NCI-H2196 treated with DMSO at 0.1 percent for 48 hours (cell line): ENCODE data around the gene PLCD1.
"Not testable (repeated sequence)": the region's sequence is repeated elsewhere in the genome, so short reads cannot be mapped to it uniquely, and the experiment has no call there.

Experiments used
- DNase-seq: peaks from one replicate; lab custom pipeline; 2025; ENCODE audit not compliant: unreplicated experiment; lab: John Stamatoyannopoulos, UW

PLCD1 gene

DNA sequence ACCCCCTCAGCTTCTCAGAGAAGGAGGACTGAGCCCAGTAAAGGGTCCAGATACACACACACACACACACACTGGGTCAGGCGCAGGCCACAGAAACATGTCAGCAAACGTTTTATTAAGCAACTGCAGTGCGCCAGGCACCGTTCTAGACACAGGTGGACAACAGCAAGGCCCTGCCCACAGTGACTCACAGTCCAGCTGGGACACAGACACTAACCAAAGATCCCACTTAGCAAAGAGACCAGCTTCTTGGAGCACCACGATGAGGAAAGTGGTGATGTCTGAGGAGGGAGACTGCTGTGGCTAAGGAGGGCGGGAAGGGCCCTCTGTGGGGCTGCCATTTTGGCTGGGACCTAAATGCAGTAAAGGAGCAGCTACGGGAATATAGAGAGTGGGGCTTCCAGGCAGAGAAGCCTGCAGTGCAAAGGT, 41.7 kb downstream of the PLCD1 start:
- no peak for DNase-seq

DNA sequence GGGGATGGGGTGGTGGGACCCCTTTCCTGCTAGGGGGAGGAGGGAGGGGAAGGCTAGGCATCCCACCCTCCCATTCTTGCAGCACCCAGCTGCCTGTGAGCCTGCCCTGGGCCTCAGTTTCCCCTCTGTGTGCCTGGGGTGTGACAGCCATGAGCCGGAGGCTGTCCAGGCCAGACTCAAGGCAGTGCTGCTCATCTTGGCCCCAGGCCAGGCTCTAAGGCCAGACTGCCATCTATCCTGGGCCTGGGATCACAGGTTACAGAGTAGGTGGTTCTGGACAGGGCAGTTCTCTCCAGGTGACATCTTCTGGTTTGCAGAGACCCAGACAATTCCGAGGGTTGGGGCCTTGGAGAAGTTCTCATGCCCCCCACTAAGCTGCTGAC, 42.1 kb downstream of the PLCD1 start:
- no peak for DNase-seq

DNA sequence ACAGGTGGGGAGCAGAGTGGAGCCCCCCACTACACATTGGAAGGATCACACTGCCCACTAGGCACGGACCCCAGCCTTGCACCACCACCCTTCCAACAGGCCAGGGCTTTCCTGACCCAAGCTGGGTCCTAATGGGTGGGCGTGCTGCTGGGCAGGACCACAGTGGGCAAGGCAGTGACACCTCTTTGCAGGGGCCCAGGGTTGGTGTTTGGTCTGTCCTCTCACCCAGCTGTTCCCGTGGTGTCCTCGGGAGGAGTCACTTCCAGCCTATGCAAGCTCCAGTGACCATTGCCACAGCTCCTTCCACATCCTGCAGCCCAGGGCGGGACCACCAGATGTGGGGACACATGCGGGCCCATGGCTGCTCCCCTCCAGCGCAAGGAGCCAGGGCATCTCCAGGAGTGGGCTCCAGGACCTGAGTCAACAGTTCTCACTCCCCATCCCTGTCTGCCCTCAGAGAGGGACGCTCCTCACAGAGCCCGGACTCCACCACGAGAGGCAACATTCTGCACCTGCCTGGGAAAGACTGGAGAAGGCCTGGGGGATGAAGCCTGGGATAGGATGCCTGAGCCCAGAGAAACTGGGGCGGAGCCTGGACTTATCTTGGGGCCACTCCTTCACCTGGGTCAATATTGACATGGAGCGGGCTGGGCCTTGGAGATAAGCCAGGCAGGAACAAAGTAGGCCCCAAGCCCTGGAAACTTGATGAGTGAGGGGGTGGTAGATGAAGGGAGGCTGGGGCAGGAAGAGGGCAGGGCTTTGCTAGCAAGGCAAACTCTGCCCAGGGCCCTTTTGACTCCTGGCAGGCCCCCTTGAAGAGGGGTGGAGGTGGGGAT, 42.7 kb downstream of the PLCD1 start:
- no peak for DNase-seq

DNA sequence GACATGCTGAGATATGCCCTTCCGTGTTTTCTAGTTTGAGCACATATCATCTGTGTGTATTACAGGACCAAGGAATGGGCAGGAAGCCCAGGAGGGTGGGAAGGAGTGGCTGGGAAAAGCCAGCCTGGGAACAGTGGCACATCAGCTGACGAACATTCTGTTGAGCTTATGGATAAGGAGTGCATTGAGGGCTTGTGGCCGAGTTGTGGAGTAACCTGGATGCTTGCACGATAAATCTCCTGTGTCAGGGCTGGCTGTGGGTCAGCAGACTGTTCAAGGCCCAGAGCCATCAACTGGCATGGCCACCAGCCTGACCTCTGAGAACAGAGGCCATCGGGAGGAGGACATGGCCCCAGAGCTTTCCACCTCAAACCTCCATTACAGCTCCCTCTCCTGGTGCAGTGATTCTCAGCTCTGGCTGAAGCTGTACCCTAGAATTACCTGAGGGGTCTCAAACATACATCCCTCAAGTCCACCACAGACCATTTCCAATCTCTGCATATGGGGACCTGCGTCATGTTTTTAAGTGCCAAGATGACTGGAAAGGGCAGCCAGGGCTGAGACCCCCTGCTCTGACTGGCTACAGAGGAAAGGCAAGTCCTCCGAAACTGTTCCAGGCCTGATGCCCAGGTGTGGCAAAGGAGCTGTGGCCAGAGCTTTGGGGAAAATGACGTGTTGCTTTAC, 43.7 kb downstream of the PLCD1 start:
- DNase-seq = no peak

DNA sequence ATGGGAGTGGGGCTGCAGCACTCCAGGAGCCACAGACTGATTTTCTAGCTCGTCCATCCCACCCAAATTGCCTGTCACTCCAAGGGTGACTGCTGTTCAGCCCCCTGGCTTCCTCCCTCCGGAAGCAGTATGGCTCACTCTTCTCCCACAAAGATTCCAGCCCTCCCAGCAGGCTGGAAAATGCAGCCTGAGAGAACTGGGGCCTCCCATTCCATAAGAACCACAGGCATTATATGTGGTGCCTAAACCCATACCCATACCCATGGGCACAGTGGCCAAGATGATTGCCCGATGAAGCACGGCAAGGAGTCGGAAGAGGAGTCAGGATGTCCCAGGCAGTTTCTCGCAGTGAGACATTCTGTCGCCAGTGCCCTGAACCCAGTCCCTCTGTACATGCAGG, 44.8 kb downstream of the PLCD1 start:
- DNase-seq = no peak

DNA sequence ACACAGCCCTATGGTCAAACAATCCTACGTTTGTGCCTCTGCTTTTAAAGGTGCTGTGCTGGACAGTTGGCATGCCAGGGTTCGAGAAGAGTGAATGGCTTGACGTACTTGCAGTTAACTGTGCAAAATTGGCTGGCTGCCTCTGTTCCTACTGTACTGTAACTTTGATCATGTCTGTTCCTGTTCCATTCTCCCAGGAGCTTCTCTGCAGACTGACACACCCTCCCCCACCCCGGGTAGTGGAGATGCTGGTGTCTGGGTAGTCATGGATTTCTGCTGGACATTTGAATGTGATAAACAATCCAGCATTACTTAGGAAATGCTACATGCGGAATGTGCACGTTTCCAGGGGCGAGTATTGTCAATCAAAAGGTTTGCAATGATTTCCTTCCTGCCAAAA, 45.4 kb downstream of the PLCD1 start:
- no peak for DNase-seq

DNA sequence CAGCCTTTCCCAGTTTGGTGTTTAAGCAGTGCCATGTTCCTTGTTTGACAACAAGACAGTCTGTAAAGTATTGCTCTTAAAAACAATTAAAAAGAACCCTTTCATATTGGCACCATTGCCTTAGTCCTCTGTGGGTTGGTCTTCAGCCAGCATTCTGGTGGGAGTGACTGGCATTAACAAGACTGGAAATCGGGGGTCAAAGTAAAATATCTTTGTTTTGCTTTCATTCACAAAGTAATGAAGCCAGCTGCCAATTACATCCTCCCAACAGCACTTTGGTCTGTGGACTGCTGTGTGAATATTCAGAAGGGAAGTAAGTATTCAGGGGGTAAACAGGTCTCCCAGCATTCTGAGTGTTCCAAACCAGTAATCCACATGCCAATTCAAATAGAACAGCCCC, 47.1 kb downstream of the PLCD1 start:
- no peak for DNase-seq

DNA sequence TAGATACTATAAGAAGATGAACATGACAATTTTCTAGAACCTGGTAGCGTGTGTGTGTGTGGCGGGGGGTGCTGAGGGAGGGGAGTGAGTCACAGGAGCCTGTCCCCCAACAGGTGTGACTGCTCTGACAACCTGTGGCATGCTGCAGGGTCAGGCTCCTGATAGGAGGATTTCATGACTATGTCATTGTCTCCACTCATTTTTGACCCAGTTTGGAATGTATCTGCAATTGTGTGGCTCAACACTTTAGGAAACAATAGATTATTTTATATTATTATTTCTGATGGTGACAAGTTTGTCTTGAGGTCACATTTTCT, 48.1 kb downstream of the PLCD1 start:
- DNase-seq = no peak

DNA sequence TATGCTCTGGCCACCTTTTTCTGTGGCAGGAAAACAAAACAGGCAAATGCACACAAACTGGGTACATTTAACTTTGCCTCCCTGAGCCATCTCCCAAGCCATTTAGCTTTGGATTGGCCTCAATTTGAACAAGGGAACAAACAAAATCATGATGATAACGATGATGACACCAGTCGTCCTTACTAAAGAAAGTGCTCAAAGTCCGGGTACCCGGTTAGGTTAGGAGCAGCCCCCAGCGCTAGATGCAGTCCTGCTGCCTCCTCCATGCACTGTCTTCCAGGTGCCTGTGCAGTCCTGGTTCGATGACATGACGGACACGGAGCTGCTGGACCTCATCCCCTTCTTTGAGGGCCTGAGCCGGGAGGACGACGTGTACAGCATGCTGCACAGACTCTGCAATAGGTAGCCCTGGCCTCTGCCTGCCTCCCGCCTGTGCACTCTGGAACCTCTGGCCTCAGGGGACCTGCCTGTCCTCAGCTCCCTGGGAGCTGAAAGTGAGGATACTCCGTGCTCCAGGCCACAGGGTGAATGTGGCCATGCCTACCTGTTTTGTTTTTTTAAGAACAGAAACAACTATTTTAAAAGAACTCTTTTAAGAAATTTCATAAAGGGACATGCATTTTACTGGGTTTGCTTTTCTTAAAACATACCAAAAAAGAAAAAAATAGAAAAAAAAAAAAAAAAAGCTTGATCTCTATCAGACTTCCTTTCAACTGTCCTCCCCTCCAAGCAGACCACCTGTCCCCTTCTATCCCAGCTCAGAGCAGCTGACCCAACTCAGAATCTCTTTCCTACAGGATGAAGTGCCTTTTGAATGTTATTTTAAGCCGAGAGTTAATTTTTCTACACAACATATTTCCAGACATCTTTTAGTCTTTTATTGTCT, 48.7 kb downstream of the PLCD1 start:
- DNase-seq = no peak

DNA sequence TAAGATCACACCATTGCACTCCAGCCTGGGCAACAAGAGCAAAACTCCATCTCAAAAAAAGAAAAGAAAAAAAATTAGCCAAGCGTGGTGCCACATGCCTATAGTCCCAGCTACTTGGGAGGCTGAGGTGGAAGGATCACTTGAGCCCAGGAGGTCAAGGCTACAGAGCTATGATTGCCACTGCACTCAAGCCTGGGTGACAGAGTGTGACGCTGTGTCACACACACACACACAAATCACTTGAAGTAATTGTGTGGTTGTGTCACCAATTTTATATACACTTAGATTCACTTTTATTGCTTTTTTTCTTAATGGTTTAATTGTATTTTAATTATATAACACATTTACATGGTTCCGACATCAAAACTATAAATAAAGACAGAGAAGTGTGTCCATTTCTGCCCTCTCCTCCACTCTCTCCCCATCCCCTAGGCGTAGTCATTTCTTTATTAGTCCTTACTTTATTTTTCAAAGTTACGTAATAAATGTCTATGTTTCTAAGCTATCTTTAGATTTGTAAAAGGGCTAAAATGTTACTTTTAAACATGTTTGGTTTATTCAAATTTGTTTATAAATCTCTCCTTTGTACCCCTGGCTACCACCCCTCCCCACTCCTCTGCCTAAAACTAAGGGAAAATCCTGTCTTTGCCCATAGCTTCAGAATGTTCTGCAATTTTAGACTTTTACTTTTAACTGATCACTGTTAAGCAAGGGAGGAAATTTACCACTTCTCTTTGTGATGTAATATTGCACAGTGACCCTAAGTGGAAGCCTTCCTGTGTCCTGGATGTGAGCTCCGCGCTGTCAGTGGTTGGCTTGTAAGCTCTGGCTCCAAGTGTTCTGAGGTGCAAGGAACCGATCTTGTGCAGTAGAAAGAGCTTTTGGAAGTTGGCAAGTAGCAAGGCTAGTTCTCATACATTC, 49.6 kb downstream of the PLCD1 start:
- no peak for DNase-seq

DNA sequence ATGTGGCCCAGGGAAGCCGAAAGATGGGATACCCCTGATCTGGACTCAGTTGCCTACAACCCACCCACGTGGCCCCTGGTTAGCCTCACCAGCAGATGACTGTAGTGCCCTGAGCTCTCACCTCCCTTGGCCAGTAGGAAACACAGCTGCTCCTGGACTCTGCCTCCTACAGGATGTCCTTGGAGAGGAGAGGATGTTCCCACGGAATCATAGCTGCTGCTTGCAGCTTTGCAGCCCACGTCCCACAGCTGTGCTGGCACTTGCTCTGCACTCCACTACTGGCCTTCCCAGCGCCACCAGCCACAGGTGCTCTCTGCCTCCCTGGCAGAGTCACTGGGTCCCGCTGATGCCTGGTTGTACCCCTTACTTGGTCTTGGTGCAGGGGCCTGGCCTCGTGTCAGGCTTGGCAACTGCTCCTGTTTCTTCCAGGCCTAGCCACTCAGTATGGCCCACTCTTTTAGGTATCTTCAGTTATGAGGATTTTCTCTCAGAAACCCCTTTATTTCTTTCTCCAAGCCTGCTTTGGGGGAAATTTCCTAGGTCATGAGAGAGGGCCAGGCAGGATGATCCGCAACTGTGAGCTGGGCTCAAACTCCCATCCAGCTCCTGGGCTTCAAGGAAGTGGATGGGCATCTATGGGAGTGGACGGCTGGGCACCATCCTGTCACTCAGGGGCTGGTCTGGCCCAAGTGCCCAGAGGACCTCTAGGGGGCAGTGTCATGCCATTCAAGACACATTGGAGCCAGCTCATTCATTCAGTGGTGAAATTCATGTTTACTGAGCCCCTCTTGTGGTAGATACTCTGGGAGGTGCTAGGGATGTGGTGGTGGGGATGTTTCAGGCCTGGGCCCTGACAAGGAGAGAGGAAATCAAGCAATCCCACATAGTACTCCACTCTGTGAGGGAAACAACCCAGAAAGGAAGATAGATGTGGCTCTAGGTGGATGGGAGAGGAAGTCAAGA, 55.0 kb downstream of the PLCD1 start:
- DNase-seq = no peak

DNA sequence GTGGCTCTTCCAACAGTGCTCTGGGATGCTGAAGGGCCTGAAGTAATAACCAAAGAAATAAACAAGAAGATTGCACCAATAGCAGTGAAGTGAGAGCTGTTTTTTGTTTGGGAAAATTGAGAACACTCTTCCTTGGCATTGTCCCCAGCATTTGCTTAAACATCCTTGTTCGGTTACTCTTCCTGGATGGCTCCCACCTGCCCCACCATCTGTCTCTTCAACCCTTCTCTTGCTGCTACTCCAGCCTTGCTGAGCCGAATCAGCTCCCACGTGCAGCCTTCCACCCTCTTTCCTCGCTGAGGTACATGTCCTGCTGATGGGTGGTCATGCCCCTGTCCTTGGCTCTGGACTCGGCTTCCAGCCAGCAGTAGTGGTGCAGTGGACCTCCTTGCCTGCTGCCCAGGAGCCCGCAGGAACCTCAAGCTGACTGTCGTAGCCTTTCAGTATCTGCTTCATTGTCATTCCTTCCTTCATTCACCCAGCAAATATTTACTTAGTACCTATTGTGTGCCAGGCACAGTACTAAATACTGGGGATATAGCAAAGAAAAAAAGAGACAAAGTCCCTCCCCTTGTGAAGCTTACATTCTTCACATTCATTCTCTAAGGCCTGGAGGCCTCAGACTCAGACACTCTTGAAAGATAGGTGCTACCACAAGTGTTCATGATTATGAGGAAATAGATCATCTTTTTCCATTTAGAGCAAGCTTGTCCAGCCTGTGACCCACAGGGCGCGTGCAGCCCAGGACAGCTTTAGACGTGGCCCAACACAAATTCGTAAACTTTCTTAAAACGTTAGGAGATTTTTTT, 56.0 kb downstream of the PLCD1 start:
- no peak for DNase-seq

DNA sequence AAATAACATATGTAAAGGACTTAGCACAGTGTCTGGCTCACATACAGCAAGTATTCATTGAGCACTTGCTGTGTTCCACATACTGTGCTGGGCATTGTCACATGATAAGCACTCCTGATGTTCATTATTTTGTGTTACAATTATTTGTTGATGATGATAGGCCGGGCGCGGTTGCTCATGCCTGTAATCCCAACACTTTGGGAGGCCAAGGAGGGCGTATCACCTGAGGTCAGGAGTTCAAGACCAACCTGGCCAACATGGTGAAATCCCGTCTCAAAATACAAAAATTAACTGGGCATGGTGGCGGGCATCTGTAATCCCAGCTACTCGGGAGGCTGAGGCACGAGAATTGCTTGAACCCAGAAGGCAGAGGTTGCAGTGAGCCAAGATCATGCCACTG, 57.4 kb downstream of the PLCD1 start:
- DNase-seq = not testable (repeated sequence)

DNA sequence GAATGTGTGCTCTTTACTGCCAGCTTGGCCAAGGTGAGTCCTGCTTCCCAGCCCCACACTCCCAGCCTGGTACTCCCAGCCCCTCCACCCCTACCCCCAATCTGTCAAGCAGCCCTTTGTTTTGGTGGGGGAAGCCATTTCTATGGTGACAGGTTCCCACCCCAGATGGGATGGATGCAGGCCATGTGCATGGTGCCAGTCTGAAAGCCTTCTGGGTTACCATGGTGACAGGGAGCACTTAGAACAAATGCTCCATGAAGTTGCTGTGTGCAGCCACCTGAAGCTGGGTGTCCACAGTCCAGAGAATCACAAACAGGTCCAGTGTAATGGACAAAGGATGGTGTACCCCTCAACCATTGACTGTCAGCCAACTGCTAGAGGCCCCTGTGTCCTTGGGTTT, 58.0 kb downstream of the PLCD1 start:
- DNase-seq = no peak

DNA sequence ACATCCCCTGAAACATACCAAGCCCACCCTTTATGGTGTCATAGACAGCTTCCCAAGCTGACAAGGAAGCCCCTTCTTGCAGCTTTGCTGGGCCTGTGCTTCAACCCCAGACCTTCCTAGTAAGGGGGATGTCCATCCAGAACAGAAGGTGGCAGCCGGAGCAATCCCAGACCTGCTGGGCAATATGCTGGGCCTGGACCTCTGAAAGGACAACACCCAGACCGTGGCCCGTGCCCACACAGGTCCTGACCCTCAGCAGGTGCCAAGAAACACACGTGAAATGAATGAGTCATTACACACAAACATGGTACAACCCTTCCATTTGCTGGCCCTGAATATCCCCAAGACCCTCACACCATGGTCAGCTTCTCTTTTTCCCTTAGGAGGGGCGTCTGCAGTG, 58.6 kb downstream of the PLCD1 start:
- DNase-seq = no peak

DNA sequence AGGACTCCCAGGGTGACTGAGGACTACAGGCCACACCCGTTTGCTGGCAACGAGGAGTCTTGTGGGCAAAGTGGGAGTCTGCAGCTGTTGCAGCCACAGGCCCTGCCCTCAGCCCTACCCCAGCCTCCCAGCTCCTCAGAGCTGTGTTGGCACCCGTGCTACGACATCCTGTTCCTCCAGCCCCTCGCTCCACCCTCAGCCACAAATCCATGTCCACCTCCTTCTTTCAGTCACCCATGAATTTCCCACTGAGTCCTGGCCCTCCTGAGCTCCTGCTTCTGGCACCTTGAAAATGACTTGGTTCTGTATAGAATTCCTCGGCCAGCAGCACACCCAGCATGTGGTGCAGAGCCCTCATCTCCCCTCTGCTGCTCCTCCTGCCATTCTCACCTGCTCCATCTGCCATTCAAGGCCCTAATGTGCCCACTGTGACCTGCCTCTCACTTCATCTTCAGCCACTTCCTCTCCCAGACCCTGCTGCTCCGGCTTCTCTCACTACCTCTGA, 59.8 kb downstream of the PLCD1 start:
- DNase-seq = no peak

DNA sequence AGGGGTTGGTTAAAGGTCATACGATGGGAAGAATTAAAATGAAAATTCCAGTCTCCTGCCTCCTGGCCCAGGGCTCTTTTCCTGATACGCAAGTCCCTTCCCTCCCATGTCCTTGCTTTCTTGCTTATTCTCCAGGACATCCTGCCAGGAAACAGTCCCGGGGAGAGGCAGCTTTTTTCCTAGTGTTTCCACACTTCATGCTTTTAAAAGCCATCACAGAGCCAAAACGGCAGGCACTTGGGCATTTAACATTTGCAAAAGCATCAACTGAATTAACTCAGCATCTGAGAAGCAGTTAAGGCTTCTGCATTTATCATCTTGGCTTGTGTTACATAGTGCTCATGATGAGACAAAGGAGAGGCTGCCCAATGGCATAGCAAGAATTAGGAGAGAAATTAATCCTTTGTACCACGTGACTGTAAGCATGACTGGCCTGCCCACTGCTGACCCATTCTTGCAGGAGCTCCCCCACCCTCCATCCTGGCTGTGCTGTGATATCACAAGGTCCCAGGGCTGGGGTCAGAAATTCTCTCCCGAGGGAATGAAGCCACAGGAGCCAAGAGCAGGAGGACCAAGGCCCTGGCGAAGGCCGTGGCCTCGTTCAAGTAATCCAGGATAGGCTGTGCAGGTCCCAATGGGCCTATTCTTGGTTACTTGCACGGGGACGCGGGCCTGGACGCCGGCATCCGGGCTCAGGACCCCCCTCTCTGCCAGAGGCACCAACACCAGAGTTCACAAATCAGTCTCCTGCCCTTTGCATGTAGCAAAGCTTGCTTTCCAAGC, 60.4 kb downstream of the PLCD1 start:
- DNase-seq = no peak

DNA sequence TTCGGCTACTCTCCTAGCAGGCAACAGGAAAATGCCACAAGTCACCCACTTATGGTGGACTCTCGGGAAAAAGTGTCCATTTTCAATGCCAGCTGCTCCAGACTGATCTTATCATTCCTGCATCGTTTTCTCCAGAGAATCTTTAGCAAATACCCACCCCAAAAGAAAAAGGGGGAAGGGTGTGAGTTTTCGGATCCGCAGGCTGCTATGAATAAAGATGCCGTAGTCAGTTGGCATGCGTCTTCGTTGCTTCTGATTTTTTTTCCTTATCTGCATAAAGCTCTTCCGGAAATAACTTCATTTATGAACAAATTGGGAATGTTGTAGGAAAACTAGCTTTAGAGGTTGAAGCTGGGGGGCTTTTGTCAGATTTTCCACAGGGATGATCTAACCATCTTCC, 61.2 kb downstream of the PLCD1 start:
- DNase-seq = no peak
